OCI-LY7 (cell line): ENCODE measurements around the gene IL2RA. TPM values are rescaled to one million over a fixed set of nuclear protein-coding genes. Genes with fewer than 3 reads are reported as not detected.
"Not testable (repeated sequence)": the region's sequence is repeated elsewhere in the genome, so short reads cannot be mapped to it uniquely, and the experiment has no call there.

Source experiments
- BruUV-seq: library from RNA; stranded (reverse); fragments of 400-500 nt; replicated peaks from 2 replicates; lab custom pipeline; 2021; lab: Mats Ljungman, UMichigan
- CTCF ChIA-PET: fragments of 300-600 bp; sonication (Branson Sonifier 250); formaldehyde crosslinking; loops from one replicate; lab custom pipeline; 2022; ENCODE audit warnings: antibody characterized with exemption; ENCODE audit not compliant: unreplicated experiment; lab: Charles Lee
- POLR2A ChIA-PET: fragments of 300-600 bp; sonication (Branson Sonifier 250); formaldehyde crosslinking; loops from one replicate; lab custom pipeline; 2022; ENCODE audit warnings: antibody characterized with exemption; lab: Charles Lee
- DNase-seq: peaks from one replicate; pipeline ENCODE4 v3.0.0-alpha.2; 2015; ENCODE audit warnings: low spot score
- H2AFZ ChIP-seq: fragments of 200-600 bp; sonication (generic), shearing (Covaris generic); 2 replicates; pipeline ENCODE4 v1.6.1; 2014; ENCODE audit warnings: mild to moderate bottlenecking, antibody characterized with exemption, low read length, moderate library complexity
- H3K27ac ChIP-seq: fragments of 200-600 bp; sonication (generic); 2 replicates; pipeline ENCODE4 v1.5.1; 2014; ENCODE audit warnings: mixed run types, low read depth, mild to moderate bottlenecking, moderate library complexity, low read length, inconsistent platforms; ENCODE audit not compliant: poor library complexity, severe bottlenecking
- H3K36me3 ChIP-seq: fragments of 200-600 bp; sonication (generic); 2 replicates; pipeline ENCODE4 v1.6.1; 2014; ENCODE audit warnings: mild to moderate bottlenecking, antibody characterized with exemption, low read length, moderate library complexity, mixed read lengths; ENCODE audit not compliant: insufficient read depth
- H3K4me1 ChIP-seq: fragments of 200-600 bp; sonication (generic); 2 replicates; pipeline ENCODE4 v1.5.1; 2014; ENCODE audit warnings: mild to moderate bottlenecking, low read length; ENCODE audit not compliant: insufficient read depth, poor library complexity, severe bottlenecking
- H3K4me2 ChIP-seq: fragments of 200-600 bp; sonication (generic); 2 replicates; pipeline ENCODE4 v1.6.1; 2014; ENCODE audit warnings: mild to moderate bottlenecking, low read length
- H3K4me3 ChIP-seq: fragments of 200-600 bp; sonication (generic); 2 replicates; pipeline ENCODE4 v1.5.1; 2014; ENCODE audit warnings: mild to moderate bottlenecking, low read depth, low read length; ENCODE audit not compliant: poor library complexity, severe bottlenecking
- H3K79me2 ChIP-seq: fragments of 200-600 bp; sonication (generic); 2 replicates; pipeline ENCODE4 v1.6.1; 2016; ENCODE audit warnings: low read depth, mild to moderate bottlenecking, low read length, moderate library complexity, mixed read lengths; ENCODE audit not compliant: insufficient read depth
- H3K9me2 ChIP-seq: fragments of 200-600 bp; sonication (generic); 2 replicates; pipeline ENCODE4 v1.6.1; 2016; ENCODE audit warnings: mild to moderate bottlenecking, low read length, mixed read lengths; ENCODE audit not compliant: insufficient read depth
- H3K9me3 ChIP-seq: fragments of 200-600 bp; sonication (generic); 2 replicates; pipeline ENCODE4 v1.6.1; 2014; ENCODE audit warnings: mild to moderate bottlenecking, mixed run types, low read length, mixed read lengths
- H4K20me1 ChIP-seq: fragments of 200-600 bp; sonication (generic); 2 replicates; pipeline ENCODE4 v1.6.1; 2014; ENCODE audit warnings: mild to moderate bottlenecking, antibody characterized with exemption, low read length, moderate library complexity, mixed read lengths; ENCODE audit not compliant: insufficient read depth
- EZH2phosphoT487 ChIP-seq: fragments of 200-600 bp; sonication (generic); IDR thresholded peaks from 2 replicates; pipeline ENCODE4 v1.6.1; 2018; ENCODE audit warnings: low read depth, borderline replicate concordance, mild to moderate bottlenecking, mixed run types, antibody characterized with exemption, low read length, moderate library complexity, mixed read lengths
- intact Hi-C: fragments of 100-400 bp; cut with micrococcal nuclease; formaldehyde crosslinking; loops from one replicate; pipeline ENCODE4 v1.10.0; 2022; ENCODE audit not compliant: unreplicated experiment
- total RNA-seq, 2 experiments: library from RNA; depleted of rRNA in 1 of 2; stranded (reverse); fragments of >200 nt in 1 of 2; shearing (Covaris generic) in 1 of 2; gene quantifications; 2 replicates each; pipeline ENCODE4 v1.2.3, GENCODE V29; 2014 to 2022
- TF ChIP-seq, protein P1 (sequence below): fragments of 200-600 bp; sonication (generic); conservative IDR thresholded peaks from 2 replicates; pipeline ENCODE4 v1.5.1; 2014; ENCODE audit warnings: mild to moderate bottlenecking, antibody characterized with exemption, low read length, moderate library complexity, mixed read lengths

The IL2RA gene
- total RNA-seq, 2 experiments from 2014 or later: 22.3 to 24.0 TPM

DNA sequence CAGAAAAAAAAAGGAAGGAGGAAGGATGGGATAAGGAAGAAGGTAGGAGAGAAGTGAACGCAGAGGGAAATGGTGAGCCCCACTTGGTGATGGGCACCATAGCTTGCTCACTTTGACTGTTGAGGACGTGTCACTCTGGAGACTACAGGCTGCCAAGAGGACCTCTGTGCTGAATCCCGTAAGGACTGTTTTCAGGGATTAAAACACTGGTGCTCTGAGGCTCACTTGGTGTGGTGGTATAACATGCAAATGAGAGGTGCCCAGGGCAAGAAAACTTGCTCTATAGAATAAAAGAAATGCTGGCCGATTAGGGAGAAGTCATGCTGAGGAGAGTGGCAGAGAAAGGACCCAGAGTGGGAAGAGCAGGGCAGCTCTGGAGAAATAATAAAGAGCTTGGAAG is 5.3 kb upstream of the IL2RA start:
- DNase-seq: no peak
- peak overlapping the region; percentile 85 for H3K4me2 ChIP-seq
- no peaks in the 10 kb centered on the region for H3K79me2 ChIP-seq
- TF ChIP-seq EZH2phosphoT487: no peak
- TF ChIP-seq, protein P1, sequence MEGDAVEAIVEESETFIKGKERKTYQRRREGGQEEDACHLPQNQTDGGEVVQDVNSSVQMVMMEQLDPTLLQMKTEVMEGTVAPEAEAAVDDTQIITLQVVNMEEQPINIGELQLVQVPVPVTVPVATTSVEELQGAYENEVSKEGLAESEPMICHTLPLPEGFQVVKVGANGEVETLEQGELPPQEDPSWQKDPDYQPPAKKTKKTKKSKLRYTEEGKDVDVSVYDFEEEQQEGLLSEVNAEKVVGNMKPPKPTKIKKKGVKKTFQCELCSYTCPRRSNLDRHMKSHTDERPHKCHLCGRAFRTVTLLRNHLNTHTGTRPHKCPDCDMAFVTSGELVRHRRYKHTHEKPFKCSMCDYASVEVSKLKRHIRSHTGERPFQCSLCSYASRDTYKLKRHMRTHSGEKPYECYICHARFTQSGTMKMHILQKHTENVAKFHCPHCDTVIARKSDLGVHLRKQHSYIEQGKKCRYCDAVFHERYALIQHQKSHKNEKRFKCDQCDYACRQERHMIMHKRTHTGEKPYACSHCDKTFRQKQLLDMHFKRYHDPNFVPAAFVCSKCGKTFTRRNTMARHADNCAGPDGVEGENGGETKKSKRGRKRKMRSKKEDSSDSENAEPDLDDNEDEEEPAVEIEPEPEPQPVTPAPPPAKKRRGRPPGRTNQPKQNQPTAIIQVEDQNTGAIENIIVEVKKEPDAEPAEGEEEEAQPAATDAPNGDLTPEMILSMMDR: no peak
- H4K20me1 ChIP-seq: no peaks in the 10 kb centered on the region
- no peak overlapping the region for H3K4me3 ChIP-seq
- intact Hi-C loops: loop anchor here (10.0 kb wide), 1 partner anchor 373 kb away; no protein-coding TSS in a partner anchor
- H2AFZ ChIP-seq: peak overlapping the region; percentile 69; the same call in 1 of the 2 replicates
- no peaks in the 10 kb centered on the region for H3K9me2 ChIP-seq
- H3K4me1 ChIP-seq: peaks cover 79% of the 10 kb centered on the region
- no peaks in the 10 kb centered on the region for H3K9me3 ChIP-seq
- ChIA-PET POLR2A (interaction anchor here (0.7 to 9.0 kb wide), 10 partner anchors 10 to 851 kb away, joined by 3 to 110 read pairs (median 6); no protein-coding TSS in a partner anchor), CTCF (interaction anchor here (0.6 to 1.4 kb wide), 2 partner anchors 11 to 86 kb away, joined by 3 to 4 read pairs; no protein-coding TSS in a partner anchor)
- no peaks in the 10 kb centered on the region for H3K36me3 ChIP-seq
- H3K27ac ChIP-seq: peak overlapping the region; percentile 98
- no TSS peak for BruUV-seq

DNA sequence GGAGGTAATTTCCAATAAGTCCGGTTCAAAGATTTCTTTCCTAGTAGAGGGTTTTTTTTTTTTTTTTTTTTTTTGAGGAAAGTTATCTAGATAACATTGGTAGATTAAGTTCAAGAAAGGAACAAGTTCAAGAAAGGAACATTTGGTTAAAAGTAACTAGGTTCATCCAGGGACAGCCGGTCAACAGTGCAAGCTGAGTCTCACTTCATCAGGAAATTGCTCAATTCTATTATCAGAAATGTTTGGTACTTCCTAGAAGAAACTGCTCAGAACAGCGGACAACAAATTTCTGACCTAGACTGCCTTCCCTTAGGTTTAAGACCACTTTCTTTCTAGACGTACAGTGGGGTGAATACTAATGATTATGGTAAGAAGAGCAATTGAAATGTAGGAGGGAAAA is 3.7 kb upstream of the IL2RA start:
- Histone ChIP-seq H2AFZ (peak overlapping the region; percentile 32; the same call in 1 of the 2 replicates), H3K79me2 (peaks cover 13% of the 10 kb centered on the region; the same call in 1 of the 2 replicates), H3K9me2 (no peaks in the 10 kb centered on the region), H3K9me3 (no peaks in the 10 kb centered on the region), H3K4me1 (peaks cover 71% of the 10 kb centered on the region), H4K20me1 (no peaks in the 10 kb centered on the region), H3K4me2 (0 out of 2 replicates have a peak overlapping the region, but pooled peaks have one; percentile 2), H3K36me3 (no peaks in the 10 kb centered on the region), H3K27ac (no peak overlapping the region), H3K4me3 (no peak overlapping the region)
- no peak for DNase-seq
- intact Hi-C loops: loop anchor here (10.0 kb wide), 1 partner anchor 371 kb away; no protein-coding TSS in a partner anchor
- ChIA-PET POLR2A (interaction anchor here (0.6 to 9.0 kb wide), 7 partner anchors 9 to 247 kb away, joined by 3 to 110 read pairs (median 4); no protein-coding TSS in a partner anchor), CTCF (interaction anchor here (1.3 kb wide), 1 partner anchor 20 kb away, joined by 6 read pairs; no protein-coding TSS in a partner anchor)
- BruUV-seq: no TSS peak
- TF ChIP-seq, protein P1: no peak
- TF ChIP-seq EZH2phosphoT487: no peak

DNA sequence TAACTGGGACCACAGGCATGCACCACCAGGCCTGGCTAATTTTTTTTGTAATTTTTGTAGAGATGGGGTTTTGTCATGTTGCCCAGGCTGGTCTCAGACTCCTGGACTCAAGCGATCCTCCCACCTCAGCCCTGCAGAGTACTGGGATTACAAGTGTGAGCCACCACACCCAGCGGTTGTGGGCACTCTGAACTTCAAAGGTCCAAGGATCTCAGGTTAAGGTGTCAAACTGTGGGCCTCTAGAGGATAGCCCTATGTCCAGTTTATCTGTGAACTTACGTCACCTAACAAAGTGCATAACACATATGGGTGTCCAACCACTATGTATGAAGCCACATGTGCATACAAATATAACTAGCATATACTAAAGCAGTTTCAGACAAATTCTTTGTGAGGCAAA is 3.2 kb upstream of the IL2RA start:
- TF ChIP-seq, protein P1: no peak
- no peak for TF ChIP-seq EZH2phosphoT487
- intact Hi-C loops: loop anchor here (10.0 kb wide), 1 partner anchor 371 kb away; no protein-coding TSS in a partner anchor
- DNase-seq: no peak
- CTCF ChIA-PET: no interaction called here
- Histone ChIP-seq H3K36me3 (no peaks in the 10 kb centered on the region), H2AFZ (no peak overlapping the region), H3K4me2 (no peak overlapping the region), H3K4me3 (no peak overlapping the region), H3K79me2 (peaks cover 17% of the 10 kb centered on the region; the same call in 1 of the 2 replicates), H3K27ac (no peak overlapping the region), H3K9me2 (no peaks in the 10 kb centered on the region), H3K4me1 (peaks cover 71% of the 10 kb centered on the region), H4K20me1 (no peaks in the 10 kb centered on the region), H3K9me3 (no peaks in the 10 kb centered on the region)
- no TSS peak for BruUV-seq
- POLR2A ChIA-PET: interaction anchor here (1.3 to 9.0 kb wide), 2 partner anchors 14 to 27 kb away, joined by 4 to 110 read pairs; no protein-coding TSS in a partner anchor

GRCh38 chr10:6064726-6065125 is 2.6 kb upstream of the IL2RA start:
- CTCF ChIA-PET, H3K27ac ChIP-seq, H3K9me2 ChIP-seq, POLR2A ChIA-PET, DNase-seq, BruUV-seq, H4K20me1 ChIP-seq, H3K9me3 ChIP-seq, H3K4me3 ChIP-seq, H3K36me3 ChIP-seq, H2AFZ ChIP-seq, H3K4me2 ChIP-seq: not testable (repeated sequence)
- intact Hi-C loops: loop anchor here (10.0 kb wide), 1 partner anchor 370 kb away; no protein-coding TSS in a partner anchor
- H3K79me2 ChIP-seq: peaks cover 24% of the 10 kb centered on the region; the same call in 1 of the 2 replicates
- H3K4me1 ChIP-seq: peaks cover 71% of the 10 kb centered on the region
